ENCODE results near the gene SCGB3A2.

DNA sequence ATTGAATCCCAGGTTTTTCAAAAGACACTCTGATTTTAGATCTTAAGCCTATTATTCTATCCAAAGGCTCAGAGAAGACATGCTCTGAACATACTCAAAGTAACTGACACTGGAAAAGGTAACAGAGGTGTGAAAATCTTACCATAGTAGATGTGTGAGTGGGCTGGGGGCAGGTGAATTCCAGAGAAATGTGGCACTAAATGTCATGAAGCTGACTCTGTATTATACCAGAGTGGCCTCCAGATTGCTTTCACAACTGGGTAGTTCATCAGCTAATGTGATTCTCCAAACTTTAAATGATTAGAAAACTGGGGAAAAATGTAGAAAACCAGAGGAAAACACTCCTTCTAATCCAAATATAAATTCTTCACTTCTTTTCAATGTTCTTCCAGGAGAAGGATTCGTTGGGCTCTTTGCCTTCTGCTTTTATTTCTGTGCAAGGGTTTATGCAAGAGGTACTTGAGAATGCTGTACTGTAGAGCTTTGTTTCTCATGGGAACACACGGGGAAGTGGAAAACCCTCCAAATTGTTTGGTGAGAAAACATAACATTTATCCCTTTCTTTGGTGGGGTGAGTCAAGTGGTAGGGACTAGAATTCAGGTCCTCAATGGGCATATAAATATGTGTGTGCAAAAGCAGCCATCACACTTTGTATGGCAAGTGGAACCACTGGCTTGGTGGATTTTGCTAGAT lies at the start of gene SCGB3A2:
- TF ChIP-seq, protein P1, sequence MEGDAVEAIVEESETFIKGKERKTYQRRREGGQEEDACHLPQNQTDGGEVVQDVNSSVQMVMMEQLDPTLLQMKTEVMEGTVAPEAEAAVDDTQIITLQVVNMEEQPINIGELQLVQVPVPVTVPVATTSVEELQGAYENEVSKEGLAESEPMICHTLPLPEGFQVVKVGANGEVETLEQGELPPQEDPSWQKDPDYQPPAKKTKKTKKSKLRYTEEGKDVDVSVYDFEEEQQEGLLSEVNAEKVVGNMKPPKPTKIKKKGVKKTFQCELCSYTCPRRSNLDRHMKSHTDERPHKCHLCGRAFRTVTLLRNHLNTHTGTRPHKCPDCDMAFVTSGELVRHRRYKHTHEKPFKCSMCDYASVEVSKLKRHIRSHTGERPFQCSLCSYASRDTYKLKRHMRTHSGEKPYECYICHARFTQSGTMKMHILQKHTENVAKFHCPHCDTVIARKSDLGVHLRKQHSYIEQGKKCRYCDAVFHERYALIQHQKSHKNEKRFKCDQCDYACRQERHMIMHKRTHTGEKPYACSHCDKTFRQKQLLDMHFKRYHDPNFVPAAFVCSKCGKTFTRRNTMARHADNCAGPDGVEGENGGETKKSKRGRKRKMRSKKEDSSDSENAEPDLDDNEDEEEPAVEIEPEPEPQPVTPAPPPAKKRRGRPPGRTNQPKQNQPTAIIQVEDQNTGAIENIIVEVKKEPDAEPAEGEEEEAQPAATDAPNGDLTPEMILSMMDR (IDR thresholded peaks at IDR 0.05; ENCODE audit: low read depth, low read length, poor library complexity, severe bottlenecking): no peak
- TF ChIP-seq EZH2phosphoT487 (IDR thresholded peaks at IDR 0.05; ENCODE audit: borderline replicate concordance, low read length): no peak

All from DOHH2 (cell line).